Neural progenitor cell (in vitro differentiated cells): Measurements from ENCODE around the gene FGF21. TPM values are rescaled to one million over a fixed set of nuclear protein-coding genes. Genes with fewer than 3 reads are reported as not detected.

ENCODE experiments used
- DNase-seq: peaks from one replicate; pipeline ENCODE4 v3.0.0-alpha.2; 2016; ENCODE audit warnings: low spot score
- H2AFZ ChIP-seq: fragments of 200-600 bp; sonication (generic); replicated peaks from 2 replicates; pipeline ENCODE4 v1.6.1; 2016; ENCODE audit warnings: antibody characterized with exemption
- H3F3A ChIP-seq: fragments of 200-600 bp; sonication (generic); 2 replicates; pipeline ENCODE4 v1.6.1; 2016; ENCODE audit warnings: antibody characterized with exemption, low read depth
- H3K27ac ChIP-seq: fragments of 200-600 bp; sonication (generic); 2 replicates; pipeline ENCODE4 v1.5.1; 2016; ENCODE audit warnings: mild to moderate bottlenecking
- H3K27me3 ChIP-seq: fragments of 200-600 bp; sonication (generic); 2 replicates; pipeline ENCODE4 v1.6.1; 2016; ENCODE audit warnings: mild to moderate bottlenecking, moderate library complexity
- H3K36me3 ChIP-seq: fragments of 200-600 bp; sonication (generic); 2 replicates; pipeline ENCODE4 v1.5.1; 2016
- H3K4me1 ChIP-seq: fragments of 200-600 bp; sonication (generic); 2 replicates; pipeline ENCODE4 v1.6.1; 2016; ENCODE audit warnings: mixed run types
- H3K4me2 ChIP-seq: fragments of 200-600 bp; sonication (generic); 2 replicates; pipeline ENCODE4 v1.6.1; 2016
- H3K4me3 ChIP-seq: fragments of 200-600 bp; sonication (generic); 2 replicates; pipeline ENCODE4 v1.5.1; 2016
- H3K79me2 ChIP-seq: fragments of 200-600 bp; sonication (generic); 2 replicates; pipeline ENCODE4 v1.6.1; 2016; ENCODE audit warnings: low read depth
- H3K9ac ChIP-seq: fragments of 200-600 bp; sonication (generic); 2 replicates; pipeline ENCODE4 v1.6.1; 2016
- H3K9me3 ChIP-seq: fragments of 200-600 bp; sonication (generic); 2 replicates; pipeline ENCODE4 v1.5.1; 2016; ENCODE audit warnings: low read depth
- H4K20me1 ChIP-seq: fragments of 200-600 bp; sonication (generic); 2 replicates; pipeline ENCODE4 v1.6.1; 2016; ENCODE audit warnings: low read depth
- H3K27ac Mint-ChIP-seq: 3 replicates; pipeline ENCODE4 v1.8.0; 2021; ENCODE audit warnings: mixed read lengths
- H3K27me3 Mint-ChIP-seq: 2 replicates; pipeline ENCODE4 v1.8.0; 2022; ENCODE audit warnings: low read depth, mild to moderate bottlenecking, inconsistent platforms, moderate library complexity, mixed read lengths; ENCODE audit not compliant: insufficient read depth
- H3K36me3 Mint-ChIP-seq: 3 replicates; pipeline ENCODE4 v1.8.0; 2021; ENCODE audit warnings: mixed read lengths
- H3K4me1 Mint-ChIP-seq: 3 replicates; pipeline ENCODE4 v1.8.0; 2021; ENCODE audit warnings: mixed read lengths
- H3K4me3 Mint-ChIP-seq: 3 replicates; pipeline ENCODE4 v1.8.0; 2021; ENCODE audit warnings: mild to moderate bottlenecking, moderate library complexity, mixed read lengths
- H3K9me3 Mint-ChIP-seq: 3 replicates; pipeline ENCODE4 v1.8.0; 2020; ENCODE audit warnings: mixed read lengths
- EZH2 ChIP-seq: fragments of 200-600 bp; sonication (generic); IDR thresholded peaks from 2 replicates; pipeline ENCODE4 v1.6.1; 2017; ENCODE audit warnings: antibody characterized with exemption, mild to moderate bottlenecking, moderate library complexity
- EZH2phosphoT487 ChIP-seq: fragments of 200-600 bp; sonication (generic); IDR thresholded peaks from 2 replicates; pipeline ENCODE4 v1.6.1; 2017; ENCODE audit warnings: antibody characterized with exemption
- total RNA-seq: library from RNA; depleted of rRNA; stranded (reverse); fragments of >200 nt; gene quantifications from 2 replicates; pipeline ENCODE4 v1.2.3, GENCODE V29; 2015; ENCODE audit warnings: low replicate concordance
- TF ChIP-seq, protein P1 (sequence below): fragments of 200-600 bp; sonication (generic); IDR thresholded peaks from 2 replicates; pipeline ENCODE4 v1.5.1; 2017; ENCODE audit warnings: antibody characterized with exemption, mild to moderate bottlenecking

Gene FGF21
- total RNA-seq, 1 donor from 2014 or later = not detected

DNA sequence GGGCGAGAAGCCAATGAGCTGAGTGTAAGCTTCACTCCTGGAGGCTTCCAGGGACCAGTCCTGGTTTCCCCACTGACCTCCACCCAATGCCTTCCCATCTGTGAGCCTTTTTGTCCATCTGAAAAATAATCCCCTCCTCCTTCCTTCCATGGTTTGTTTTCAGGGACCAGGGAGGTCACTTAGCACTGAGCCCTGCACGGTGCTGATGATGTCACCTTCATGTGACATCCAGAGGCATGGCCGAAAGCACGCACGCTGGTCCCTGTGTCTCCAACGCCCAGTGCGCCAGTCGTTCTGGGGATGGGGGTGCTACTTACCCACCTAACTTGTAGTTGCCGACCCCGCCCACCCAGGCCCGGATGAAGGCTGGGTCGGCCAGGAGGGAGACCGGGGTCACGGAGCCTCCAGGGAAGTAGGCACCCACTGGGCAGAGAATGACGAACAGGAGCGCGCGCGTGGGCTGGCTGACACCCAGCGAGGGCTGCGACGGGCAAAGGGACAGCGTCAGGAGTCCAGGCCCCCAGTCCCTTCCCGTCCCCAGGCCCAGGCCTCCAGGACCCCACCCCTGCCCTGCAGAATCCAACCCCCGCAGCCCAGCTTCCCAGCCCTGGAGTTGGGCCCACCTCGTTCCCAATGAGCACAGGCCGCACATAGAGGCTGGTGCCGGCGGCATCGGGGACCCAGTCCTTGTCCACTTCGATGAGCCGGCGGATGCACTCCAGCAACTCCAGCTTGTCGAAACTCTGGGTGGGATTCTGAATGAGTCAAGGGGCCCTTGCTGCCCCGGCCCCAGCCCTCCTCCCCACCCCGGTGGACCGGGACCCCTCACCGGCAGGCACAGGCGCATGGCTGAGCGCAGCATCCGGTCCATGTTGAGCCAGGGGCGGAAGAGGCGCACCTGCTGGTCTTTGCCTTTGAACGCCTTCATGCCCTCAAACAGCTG is 44.3 kb downstream of the FGF21 start:
- Histone ChIP-seq H4K20me1 (no peaks in the 10 kb centered on the region), H3F3A (peaks cover 6% of the 10 kb centered on the region), H3K27ac (peak overlapping the region; percentile 62), H3K4me1 (peaks cover 8% of the 10 kb centered on the region), H3K4me3 (no peak overlapping the region), H3K27me3 (no peaks in the 10 kb centered on the region), H3K9ac (no peak overlapping the region), H3K79me2 (no peaks in the 10 kb centered on the region), H3K36me3 (no peaks in the 10 kb centered on the region), H2AFZ (no peak overlapping the region), H3K4me2 (no peak overlapping the region), H3K9me3 (no peaks in the 10 kb centered on the region)
- peaks cover 30% of the 10 kb centered on the region for H3K4me1 Mint-ChIP-seq
- H3K36me3 Mint-ChIP-seq = peaks cover 3% of the 10 kb centered on the region
- TF ChIP-seq EZH2phosphoT487 = no peak
- TF ChIP-seq, protein P1, sequence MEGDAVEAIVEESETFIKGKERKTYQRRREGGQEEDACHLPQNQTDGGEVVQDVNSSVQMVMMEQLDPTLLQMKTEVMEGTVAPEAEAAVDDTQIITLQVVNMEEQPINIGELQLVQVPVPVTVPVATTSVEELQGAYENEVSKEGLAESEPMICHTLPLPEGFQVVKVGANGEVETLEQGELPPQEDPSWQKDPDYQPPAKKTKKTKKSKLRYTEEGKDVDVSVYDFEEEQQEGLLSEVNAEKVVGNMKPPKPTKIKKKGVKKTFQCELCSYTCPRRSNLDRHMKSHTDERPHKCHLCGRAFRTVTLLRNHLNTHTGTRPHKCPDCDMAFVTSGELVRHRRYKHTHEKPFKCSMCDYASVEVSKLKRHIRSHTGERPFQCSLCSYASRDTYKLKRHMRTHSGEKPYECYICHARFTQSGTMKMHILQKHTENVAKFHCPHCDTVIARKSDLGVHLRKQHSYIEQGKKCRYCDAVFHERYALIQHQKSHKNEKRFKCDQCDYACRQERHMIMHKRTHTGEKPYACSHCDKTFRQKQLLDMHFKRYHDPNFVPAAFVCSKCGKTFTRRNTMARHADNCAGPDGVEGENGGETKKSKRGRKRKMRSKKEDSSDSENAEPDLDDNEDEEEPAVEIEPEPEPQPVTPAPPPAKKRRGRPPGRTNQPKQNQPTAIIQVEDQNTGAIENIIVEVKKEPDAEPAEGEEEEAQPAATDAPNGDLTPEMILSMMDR = no peak
- no peak for TF ChIP-seq EZH2
- no peak for DNase-seq
- peak overlapping the region; percentile 38 for H3K4me3 Mint-ChIP-seq
- peak overlapping the region; percentile 89 for H3K27ac Mint-ChIP-seq
- no peaks in the 10 kb centered on the region for H3K27me3 Mint-ChIP-seq
- no peaks in the 10 kb centered on the region for H3K9me3 Mint-ChIP-seq

DNA sequence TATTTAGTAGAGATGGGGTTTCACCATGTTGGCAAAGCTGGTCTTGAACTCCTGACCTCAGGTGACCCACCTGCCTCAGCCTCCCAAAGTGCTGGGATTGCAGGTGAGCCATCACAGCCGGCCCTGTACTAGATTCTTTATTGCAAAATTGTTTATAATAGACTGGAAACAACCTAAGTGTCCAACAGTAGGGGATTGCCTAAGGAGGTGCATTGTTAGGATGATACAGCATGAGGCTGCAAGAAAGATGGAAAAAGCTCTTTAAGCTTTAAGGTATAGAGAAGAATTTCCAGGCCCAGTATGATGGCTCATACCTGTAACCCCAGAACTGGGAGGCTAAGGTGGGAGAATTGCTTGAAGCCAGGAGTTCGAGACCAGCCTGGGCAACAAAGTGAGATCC is 47.3 kb downstream of the FGF21 start:
- no peaks in the 10 kb centered on the region for H3K9me3 Mint-ChIP-seq
- Histone ChIP-seq H3K79me2 (no peaks in the 10 kb centered on the region), H4K20me1 (no peaks in the 10 kb centered on the region), H3K9ac (no peak overlapping the region), H3K9me3 (no peaks in the 10 kb centered on the region), H3K27ac (no peak overlapping the region), H3K27me3 (no peaks in the 10 kb centered on the region), H3K4me2 (no peak overlapping the region), H2AFZ (no peak overlapping the region), H3K4me1 (peaks cover 17% of the 10 kb centered on the region), H3K4me3 (no peak overlapping the region), H3F3A (peaks cover 7% of the 10 kb centered on the region), H3K36me3 (no peaks in the 10 kb centered on the region)
- no peak for DNase-seq
- H3K36me3 Mint-ChIP-seq = peaks cover 3% of the 10 kb centered on the region
- H3K4me3 Mint-ChIP-seq = no peak overlapping the region
- peaks cover 4% of the 10 kb centered on the region for H3K27me3 Mint-ChIP-seq
- no peak for TF ChIP-seq EZH2
- TF ChIP-seq, protein P1 = no peak
- TF ChIP-seq EZH2phosphoT487 = no peak
- peaks cover 39% of the 10 kb centered on the region for H3K4me1 Mint-ChIP-seq
- H3K27ac Mint-ChIP-seq = no peak overlapping the region

DNA sequence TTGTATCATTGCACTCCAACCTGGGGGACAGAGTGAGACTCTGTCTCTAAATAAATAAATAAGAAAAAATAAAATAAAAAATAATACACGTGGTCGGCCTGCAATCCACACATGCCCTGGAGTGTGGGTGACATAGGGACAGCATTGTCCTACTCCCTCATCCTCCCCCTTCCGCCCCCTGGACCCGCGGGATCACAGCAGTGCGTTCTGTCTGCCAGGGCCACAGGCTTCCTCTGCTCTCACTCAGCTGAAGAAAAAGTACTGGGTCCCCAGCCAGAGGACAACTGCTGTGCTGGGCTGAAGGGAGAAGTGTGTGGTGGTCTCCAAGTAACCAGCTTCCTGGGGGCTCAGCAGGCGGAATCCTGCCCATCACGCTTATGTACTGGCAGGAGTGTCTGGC is 49.2 kb downstream of the FGF21 start:
- H3K27ac Mint-ChIP-seq = no peak overlapping the region
- no peak overlapping the region for H3K27ac ChIP-seq

More for the DNA sequence above, 49.2 kb downstream of the FGF21 start:
- TF ChIP-seq, protein P1 = no peak
- TF ChIP-seq EZH2phosphoT487 (no peak), EZH2 (no peak)
- H3K4me3 ChIP-seq = no peak overlapping the region
- Mint-ChIP-seq H3K9me3 (no peaks in the 10 kb centered on the region), H3K27me3 (peaks cover 6% of the 10 kb centered on the region), H3K4me1 (peaks cover 36% of the 10 kb centered on the region), H3K4me3 (no peak overlapping the region), H3K36me3 (no peaks in the 10 kb centered on the region)
- DNase-seq = no peak
- no peaks in the 10 kb centered on the region for H4K20me1 ChIP-seq
- H2AFZ ChIP-seq = no peak overlapping the region
- no peak overlapping the region for H3K9ac ChIP-seq
- H3K27me3 ChIP-seq = no peaks in the 10 kb centered on the region
- no peaks in the 10 kb centered on the region for H3K79me2 ChIP-seq
- H3K9me3 ChIP-seq = no peaks in the 10 kb centered on the region
- peaks cover 19% of the 10 kb centered on the region for H3F3A ChIP-seq
- no peaks in the 10 kb centered on the region for H3K36me3 ChIP-seq
- H3K4me1 ChIP-seq = peaks cover 14% of the 10 kb centered on the region
- H3K4me2 ChIP-seq = no peak overlapping the region
